Mesenchymal stem cell (in vitro differentiated cells and primary cell): Measurements from ENCODE around the gene MGMT.

Experiments
- DNase-seq: peaks from one replicate; pipeline ENCODE4 v3.0.0-alpha.2; 2013
- H2AFZ ChIP-seq: one replicate; pipeline ENCODE4 v1.6.1; 2013; ENCODE audit warnings: low read depth, mild to moderate bottlenecking, control low read depth, inconsistent platforms, low read length, moderate library complexity
- H2AK5ac ChIP-seq: 2 replicates; pipeline ENCODE4 v1.6.1; 2013; ENCODE audit warnings: low read length, moderate library complexity, mild to moderate bottlenecking, inconsistent platforms; ENCODE audit not compliant: severe bottlenecking
- H2BK120ac ChIP-seq: one replicate; pipeline ENCODE4 v1.6.1; 2013; ENCODE audit warnings: low read depth, mild to moderate bottlenecking, inconsistent platforms, low read length, moderate library complexity
- H2BK12ac ChIP-seq, 2 experiments: one replicate each; pipeline ENCODE4 v1.6.1; 2013; ENCODE audit warnings: inconsistent platforms in 2 of 2, low read length in 2 of 2, mild to moderate bottlenecking in 2 of 2, moderate library complexity in 2 of 2, control low read depth in 1 of 2
- H2BK15ac ChIP-seq: one replicate; pipeline ENCODE4 v1.6.1; 2013; ENCODE audit warnings: mild to moderate bottlenecking, low read depth, inconsistent platforms; ENCODE audit not compliant: poor library complexity, severe bottlenecking
- H2BK5ac ChIP-seq: 2 replicates; pipeline ENCODE4 v1.6.1; 2013; ENCODE audit warnings: low read depth, mild to moderate bottlenecking, low read length, control low read depth, inconsistent platforms; ENCODE audit not compliant: poor library complexity, severe bottlenecking
- H3K14ac ChIP-seq, 2 experiments: one replicate each; pipeline ENCODE4 v1.6.1; 2013; ENCODE audit warnings: inconsistent platforms in 2 of 2, low read length in 2 of 2, control low read depth in 1 of 2, mild to moderate bottlenecking in 1 of 2, moderate library complexity in 1 of 2
- H3K18ac ChIP-seq, 2 experiments: one replicate each; pipeline ENCODE4 v1.6.1; 2013; ENCODE audit warnings: inconsistent platforms in 2 of 2, low read length in 2 of 2, control low read depth in 1 of 2, low read depth in 1 of 2, mild to moderate bottlenecking in 1 of 2
- H3K23ac ChIP-seq, 2 experiments: one replicate each; pipeline ENCODE4 v1.6.1; 2013; ENCODE audit warnings: inconsistent platforms in 2 of 2, low read length in 2 of 2, mild to moderate bottlenecking in 2 of 2, moderate library complexity in 2 of 2, control low read depth in 1 of 2
- H3K27ac ChIP-seq: 2 replicates; pipeline ENCODE4 v1.5.1; 2013; ENCODE audit warnings: mild to moderate bottlenecking, moderate library complexity, low read length, control low read depth, inconsistent platforms; ENCODE audit not compliant: poor library complexity, severe bottlenecking
- H3K27me3 ChIP-seq, 2 experiments: 2 replicates each; pipeline versions ENCODE4 v1.6.1 to v1.7.0; 2013; ENCODE audit warnings: low read length in 2 of 2, mild to moderate bottlenecking in 2 of 2, moderate library complexity in 2 of 2, control low read depth in 1 of 2, inconsistent platforms in 1 of 2; ENCODE audit not compliant: control insufficient read depth in 1 of 2, insufficient read depth in 1 of 2
- H3K36me3 ChIP-seq, 2 experiments: 2 replicates each; pipeline versions ENCODE4 v1.6.1 to v1.7.0; 2013; ENCODE audit warnings: low read length in 2 of 2, control low read depth in 1 of 2, inconsistent platforms in 1 of 2, low read depth in 1 of 2, mild to moderate bottlenecking in 1 of 2; ENCODE audit not compliant: insufficient read depth in 2 of 2, control insufficient read depth in 1 of 2
- H3K4ac ChIP-seq, 2 experiments: one replicate each; pipeline ENCODE4 v1.6.1; 2013; ENCODE audit warnings: inconsistent platforms in 2 of 2, low read length in 2 of 2, mild to moderate bottlenecking in 2 of 2, moderate library complexity in 2 of 2, control low read depth in 1 of 2, low read depth in 1 of 2
- H3K4me1 ChIP-seq: 2 replicates; pipeline ENCODE4 v1.6.1; 2013; ENCODE audit warnings: low read depth, low read length, control low read depth; ENCODE audit not compliant: control insufficient read depth, insufficient read depth
- H3K4me2 ChIP-seq: 2 replicates; pipeline ENCODE4 v1.6.1; 2013; ENCODE audit warnings: low read length, mild to moderate bottlenecking, inconsistent platforms; ENCODE audit not compliant: poor library complexity, severe bottlenecking
- H3K4me3 ChIP-seq, 2 experiments: 2 replicates each; pipeline versions ENCODE4 v1.5.1 to v1.7.0; 2013; ENCODE audit warnings: low read length in 2 of 2, mild to moderate bottlenecking in 2 of 2, control low read depth in 1 of 2, low read depth in 1 of 2; ENCODE audit not compliant: insufficient read depth in 1 of 2
- H3K79me1 ChIP-seq: replicated peaks from 2 replicates; pipeline ENCODE4 v1.6.1; 2013; ENCODE audit warnings: mild to moderate bottlenecking, control low read depth, low read length, inconsistent platforms; ENCODE audit not compliant: poor library complexity, severe bottlenecking
- H3K9ac ChIP-seq: 2 replicates; pipeline ENCODE4 v1.7.0; 2013; ENCODE audit warnings: mild to moderate bottlenecking, low read length, moderate library complexity
- H3K9me3 ChIP-seq: 2 replicates; pipeline ENCODE4 v1.7.0; 2013; ENCODE audit warnings: mild to moderate bottlenecking, low read length; ENCODE audit not compliant: control insufficient read depth
- H4K8ac ChIP-seq: one replicate; pipeline ENCODE4 v1.6.1; 2013; ENCODE audit warnings: inconsistent platforms, mild to moderate bottlenecking, low read length, moderate library complexity
- H4K91ac ChIP-seq: one replicate; pipeline ENCODE4 v1.6.1; 2013; ENCODE audit warnings: mild to moderate bottlenecking, low read length, inconsistent platforms
- WGBS: methylation state at CpG from one replicate; pipeline ENCODE4 v1.1.7; 2013; ENCODE audit warnings: mixed read lengths; 5-methylcytosine and 5-hydroxymethylcytosine counted together

The MGMT gene

DNA sequence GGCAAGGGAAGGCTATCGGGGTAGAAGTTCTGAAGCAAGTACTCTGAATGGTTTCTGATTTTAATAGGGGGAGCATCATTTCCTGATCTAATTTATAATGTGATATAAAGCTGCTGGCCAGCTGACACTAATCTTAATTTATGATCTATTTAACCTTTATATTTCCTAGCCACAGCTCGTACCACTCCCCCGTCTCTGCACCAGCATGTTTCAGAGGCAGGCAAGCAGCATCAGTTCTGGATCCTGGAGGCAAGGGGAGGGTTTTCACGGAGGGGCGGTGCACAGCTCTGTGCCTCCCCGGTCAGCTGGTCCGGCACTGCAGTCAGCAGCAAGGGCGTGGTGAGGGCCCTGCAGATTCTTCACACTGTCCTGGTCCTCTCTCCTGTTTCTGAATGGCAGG lies 30.0 kb downstream of the MGMT start:
- Histone ChIP-seq H3K36me3 (peaks cover 3 to 13% of the 10 kb centered on the region in 2 experiments), H3K4ac (no peak overlapping the region), H3K4me2 (no peak overlapping the region), H4K8ac (no peak overlapping the region), H2AK5ac (no peak overlapping the region), H3K79me1 (peaks cover 36% of the 10 kb centered on the region), H2BK12ac (no peak overlapping the region), H2AFZ (no peak overlapping the region), H2BK5ac (no peak overlapping the region), H3K4me3 (no peak overlapping the region), H3K9me3 (peaks cover 51% of the 10 kb centered on the region), H3K18ac (no peak overlapping the region), H3K27ac (no peak overlapping the region), H3K4me1 (peaks cover 2% of the 10 kb centered on the region), H2BK15ac (no peak overlapping the region), H3K9ac (no peak overlapping the region), H2BK120ac (no peak overlapping the region), H3K14ac (no peak overlapping the region), H4K91ac (no peak overlapping the region), H3K27me3 (no peaks in the 10 kb centered on the region), H3K23ac (no peak overlapping the region)
- 89% methylated on average over 7 of the region's 8 CpGs for WGBS
- DNase-seq = no peak

DNA sequence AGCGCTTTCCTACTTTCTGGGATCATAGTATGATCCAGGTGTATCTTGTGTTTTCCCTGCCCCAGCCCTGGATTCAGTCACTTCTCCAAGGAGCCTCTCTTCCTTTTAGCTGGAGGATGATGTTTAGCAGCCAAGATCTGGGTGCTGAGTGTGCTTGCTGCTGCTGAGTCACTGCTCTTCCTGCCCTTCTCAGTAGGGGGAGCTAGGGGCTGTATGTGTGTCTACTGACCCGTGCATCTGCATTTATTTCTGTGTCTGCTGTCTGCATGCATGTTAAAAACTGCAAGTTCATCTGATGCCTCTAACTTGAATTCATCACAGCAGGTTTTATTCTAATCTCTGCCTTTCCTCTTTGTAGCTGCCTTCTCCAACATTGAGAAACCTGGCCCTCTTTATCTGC lies 31.6 kb downstream of the MGMT start:
- Histone ChIP-seq H3K9ac (no peak overlapping the region), H3K27ac (no peak overlapping the region), H2BK15ac (no peak overlapping the region), H3K23ac (no peak overlapping the region), H3K18ac (no peak overlapping the region), H2BK120ac (no peak overlapping the region), H2BK12ac (no peak overlapping the region), H3K4me2 (no peak overlapping the region), H3K4me3 (no peak overlapping the region), H2BK5ac (no peak overlapping the region), H3K14ac (no peak overlapping the region), H3K9me3 (peaks cover 38% of the 10 kb centered on the region), H4K8ac (no peak overlapping the region), H4K91ac (no peak overlapping the region), H3K4me1 (peaks cover 2% of the 10 kb centered on the region), H3K36me3 (peaks cover 3 to 13% of the 10 kb centered on the region in 2 experiments), H3K4ac (no peak overlapping the region), H2AFZ (no peak overlapping the region), H3K27me3 (no peaks in the 10 kb centered on the region), H3K79me1 (peaks cover 27% of the 10 kb centered on the region), H2AK5ac (no peak overlapping the region)
- 83% methylated on average over 2 of the region's 2 CpGs for WGBS
- DNase-seq = no peak

GRCh38 chr10:129500617-129501339 lies 33.7 kb downstream of the MGMT start:
- Histone ChIP-seq H2BK15ac (no peak overlapping the region), H3K18ac (no peak overlapping the region), H3K14ac (no peak overlapping the region), H2BK12ac (no peak overlapping the region), H2BK5ac (no peak overlapping the region), H3K36me3 (peaks cover 1 to 10% of the 10 kb centered on the region in 2 experiments), H3K4ac (no peak overlapping the region), H3K4me1 (peaks cover under 1% of the 10 kb centered on the region), H3K4me3 (no peak overlapping the region), H3K27ac (no peak overlapping the region), H3K23ac (no peak overlapping the region), H2AK5ac (no peak overlapping the region), H2AFZ (no peak overlapping the region), H3K27me3 (no peaks in the 10 kb centered on the region), H3K9ac (no peak overlapping the region), H3K4me2 (no peak overlapping the region), H2BK120ac (no peak overlapping the region), H4K8ac (no peak overlapping the region), H4K91ac (no peak overlapping the region), H3K9me3 (peaks cover 28% of the 10 kb centered on the region), H3K79me1 (peaks cover 30% of the 10 kb centered on the region)
- no peak for DNase-seq
- 91% methylated on average over 9 of the region's 9 CpGs for WGBS

GRCh38 chr10:129501652-129502436 lies 34.8 kb downstream of the MGMT start:
- 93% methylated on average over 17 of the region's 18 CpGs for WGBS
- Histone ChIP-seq H3K4me3 (no peak overlapping the region), H3K14ac (no peak overlapping the region), H3K4me2 (no peak overlapping the region), H4K91ac (no peak overlapping the region), H3K9ac (no peak overlapping the region), H3K36me3 (peaks cover 0 to 9% of the 10 kb centered on the region in 2 experiments), H2BK12ac (no peak overlapping the region), H2AFZ (no peak overlapping the region), H3K23ac (no peak overlapping the region), H2BK120ac (no peak overlapping the region), H4K8ac (no peak overlapping the region), H3K27me3 (no peaks in the 10 kb centered on the region), H2AK5ac (no peak overlapping the region), H2BK5ac (no peak overlapping the region), H3K18ac (no peak overlapping the region), H3K9me3 (peaks cover 24% of the 10 kb centered on the region), H3K4me1 (no peaks in the 10 kb centered on the region), H3K79me1 (peaks cover 32% of the 10 kb centered on the region), H3K4ac (no peak overlapping the region), H3K27ac (no peak overlapping the region), H2BK15ac (no peak overlapping the region)
- DNase-seq = no peak
